Measurements from ENCODE around the gene MTIF3. TPM values are rescaled to one million over a fixed set of nuclear protein-coding genes. Genes with fewer than 3 reads are reported as not detected.
"Not testable (repeated sequence)": the region's sequence is repeated elsewhere in the genome, so short reads cannot be mapped to it uniquely, and the experiment has no call there.

MTIF3 gene
- total RNA-seq, 2 donors from 2014 or later = 28.3 to 29.5 TPM

DNA sequence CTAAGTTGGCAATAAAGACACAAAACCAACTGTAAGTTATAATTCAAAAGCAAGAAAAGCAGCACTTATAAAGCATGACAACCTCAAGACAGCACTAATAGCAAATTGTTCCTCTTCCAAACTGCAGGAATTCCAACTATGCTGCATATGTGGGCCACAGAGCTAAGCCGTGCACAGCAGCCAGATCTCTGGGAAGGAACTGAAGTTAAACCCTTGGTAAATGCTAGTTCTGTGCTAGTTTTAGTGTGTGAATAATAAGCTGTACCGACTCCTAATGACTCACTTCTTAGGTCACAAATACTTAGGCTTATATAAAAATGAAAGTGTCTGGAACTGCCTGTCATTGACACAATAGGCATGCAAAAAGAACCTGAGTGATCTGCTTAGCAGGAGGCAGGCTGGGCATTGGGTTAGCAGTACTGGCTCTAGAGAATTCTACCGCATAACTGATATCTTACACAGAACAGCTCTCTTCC is 47.1 kb downstream of the MTIF3 start:
- Histone ChIP-seq H3K36me3 (no peaks in the 10 kb centered on the region), H3K4me1 (ENCODE audit: control insufficient read depth in 1 of 2, low read depth in 2 of 2) (peaks cover 5 to 14% of the 10 kb centered on the region in 2 donors), H3K27ac (peak overlapping the region; percentile 29 to 77), H3K27me3 (replicated peaks; ENCODE audit: insufficient read depth) (no peaks in the 10 kb centered on the region), H3K9me3 (no peaks in the 10 kb centered on the region), H3K4me3 (no peak overlapping the region)
- TF ChIP-seq, protein P1, sequence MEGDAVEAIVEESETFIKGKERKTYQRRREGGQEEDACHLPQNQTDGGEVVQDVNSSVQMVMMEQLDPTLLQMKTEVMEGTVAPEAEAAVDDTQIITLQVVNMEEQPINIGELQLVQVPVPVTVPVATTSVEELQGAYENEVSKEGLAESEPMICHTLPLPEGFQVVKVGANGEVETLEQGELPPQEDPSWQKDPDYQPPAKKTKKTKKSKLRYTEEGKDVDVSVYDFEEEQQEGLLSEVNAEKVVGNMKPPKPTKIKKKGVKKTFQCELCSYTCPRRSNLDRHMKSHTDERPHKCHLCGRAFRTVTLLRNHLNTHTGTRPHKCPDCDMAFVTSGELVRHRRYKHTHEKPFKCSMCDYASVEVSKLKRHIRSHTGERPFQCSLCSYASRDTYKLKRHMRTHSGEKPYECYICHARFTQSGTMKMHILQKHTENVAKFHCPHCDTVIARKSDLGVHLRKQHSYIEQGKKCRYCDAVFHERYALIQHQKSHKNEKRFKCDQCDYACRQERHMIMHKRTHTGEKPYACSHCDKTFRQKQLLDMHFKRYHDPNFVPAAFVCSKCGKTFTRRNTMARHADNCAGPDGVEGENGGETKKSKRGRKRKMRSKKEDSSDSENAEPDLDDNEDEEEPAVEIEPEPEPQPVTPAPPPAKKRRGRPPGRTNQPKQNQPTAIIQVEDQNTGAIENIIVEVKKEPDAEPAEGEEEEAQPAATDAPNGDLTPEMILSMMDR (IDR thresholded peaks at IDR 0.05) = no peak
- no peak for DNase-seq (ENCODE audit: low spot score)
- ATAC-seq (ENCODE audit: insufficient number of reproducible peaks, low FRiP score, low read depth) = peak; percentile 15

DNA sequence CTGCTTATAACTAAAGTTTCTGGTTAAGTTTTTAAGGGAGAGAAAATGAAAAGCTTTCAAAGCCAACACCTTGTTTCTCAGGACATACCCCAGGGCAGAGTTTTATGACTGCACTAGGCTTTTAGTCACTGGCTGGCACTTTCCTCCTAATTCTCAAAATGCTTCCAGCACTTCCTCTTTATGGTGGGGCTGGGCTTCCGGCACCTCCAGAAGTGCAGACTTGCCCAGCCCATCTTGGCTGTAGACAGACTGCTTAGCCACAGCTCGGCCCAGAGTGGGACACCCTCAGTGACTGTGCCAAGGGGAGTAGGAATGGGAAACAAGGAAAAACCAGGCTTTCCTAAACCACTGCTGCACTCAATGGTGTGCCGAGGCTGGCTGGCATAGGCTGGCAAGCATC is 49.2 kb downstream of the MTIF3 start:
- ATAC-seq (ENCODE audit: insufficient number of reproducible peaks, low FRiP score, low read depth) = no peak

DNA sequence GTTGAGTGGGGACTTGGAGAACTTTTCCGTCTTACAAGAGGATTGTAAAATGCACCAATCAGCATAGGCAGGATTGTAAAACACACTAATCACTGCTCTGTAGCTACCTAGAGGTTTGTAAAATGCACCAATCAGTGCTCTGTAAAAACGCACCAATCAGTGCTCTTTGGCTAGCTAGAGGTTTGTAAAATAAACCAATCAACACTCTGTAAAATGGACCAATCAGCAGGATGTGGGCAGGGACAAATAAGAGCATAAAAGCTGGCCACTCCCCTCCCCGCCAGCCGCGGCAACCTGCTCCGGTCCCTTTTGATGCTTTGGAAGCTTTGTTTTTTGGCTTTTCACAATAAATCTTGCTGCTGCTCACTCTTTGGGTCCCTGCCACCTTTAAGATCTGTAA is 50.0 kb downstream of the MTIF3 start:
- H3K4me1 ChIP-seq (ENCODE audit: control insufficient read depth in 1 of 2, low read depth in 2 of 2) = peaks cover 5 to 14% of the 10 kb centered on the region in 2 donors
- H3K36me3 ChIP-seq; H3K27ac ChIP-seq; ATAC-seq (ENCODE audit: insufficient number of reproducible peaks, low FRiP score, low read depth); DNase-seq (ENCODE audit: low spot score); H3K27me3 ChIP-seq (replicated peaks; ENCODE audit: insufficient read depth); H3K9me3 ChIP-seq; H3K4me3 ChIP-seq: not testable (repeated sequence)

More for the DNA sequence above, 49.2 kb downstream of the MTIF3 start:
- Histone ChIP-seq H3K4me3 (no peak overlapping the region), H3K9me3 (no peaks in the 10 kb centered on the region), H3K36me3 (no peaks in the 10 kb centered on the region), H3K27me3 (replicated peaks; ENCODE audit: insufficient read depth) (no peaks in the 10 kb centered on the region), H3K27ac (no peak overlapping the region), H3K4me1 (ENCODE audit: control insufficient read depth in 1 of 2, low read depth in 2 of 2) (peaks cover 5 to 14% of the 10 kb centered on the region in 2 donors)
- no peak for DNase-seq (ENCODE audit: low spot score)
- TF ChIP-seq, protein P1 (IDR thresholded peaks at IDR 0.05) = no peak

DNA sequence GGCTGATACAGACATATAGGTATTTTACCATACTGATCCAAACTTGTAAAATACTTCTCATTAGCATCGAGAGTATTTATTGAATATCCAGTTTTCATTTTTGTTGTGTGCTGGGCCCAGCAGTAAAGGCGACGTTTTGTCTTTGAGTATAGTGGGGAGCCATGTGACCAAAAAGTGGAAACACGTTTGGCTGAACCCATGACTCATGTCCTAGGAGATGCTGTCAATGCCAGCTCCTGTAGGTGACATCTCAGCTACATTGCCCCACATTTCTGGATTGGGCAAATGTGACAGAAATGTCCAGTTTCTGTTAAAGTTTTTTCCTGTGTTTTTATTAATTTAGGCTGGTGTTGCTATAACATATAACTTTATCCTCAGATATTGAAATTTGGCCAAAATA is 52.0 kb downstream of the MTIF3 start:
- Histone ChIP-seq H3K27me3 (replicated peaks; ENCODE audit: insufficient read depth) (no peaks in the 10 kb centered on the region), H3K36me3 (no peaks in the 10 kb centered on the region), H3K9me3 (no peaks in the 10 kb centered on the region), H3K4me3 (no peak overlapping the region), H3K4me1 (ENCODE audit: control insufficient read depth in 1 of 2, low read depth in 2 of 2) (peaks cover 0 to 7% of the 10 kb centered on the region in 2 donors), H3K27ac (no peak overlapping the region)
- ATAC-seq (ENCODE audit: insufficient number of reproducible peaks, low FRiP score, low read depth) (no peak), DNase-seq (ENCODE audit: low spot score) (no peak)
- TF ChIP-seq, protein P1 (IDR thresholded peaks at IDR 0.05) = no peak

DNA sequence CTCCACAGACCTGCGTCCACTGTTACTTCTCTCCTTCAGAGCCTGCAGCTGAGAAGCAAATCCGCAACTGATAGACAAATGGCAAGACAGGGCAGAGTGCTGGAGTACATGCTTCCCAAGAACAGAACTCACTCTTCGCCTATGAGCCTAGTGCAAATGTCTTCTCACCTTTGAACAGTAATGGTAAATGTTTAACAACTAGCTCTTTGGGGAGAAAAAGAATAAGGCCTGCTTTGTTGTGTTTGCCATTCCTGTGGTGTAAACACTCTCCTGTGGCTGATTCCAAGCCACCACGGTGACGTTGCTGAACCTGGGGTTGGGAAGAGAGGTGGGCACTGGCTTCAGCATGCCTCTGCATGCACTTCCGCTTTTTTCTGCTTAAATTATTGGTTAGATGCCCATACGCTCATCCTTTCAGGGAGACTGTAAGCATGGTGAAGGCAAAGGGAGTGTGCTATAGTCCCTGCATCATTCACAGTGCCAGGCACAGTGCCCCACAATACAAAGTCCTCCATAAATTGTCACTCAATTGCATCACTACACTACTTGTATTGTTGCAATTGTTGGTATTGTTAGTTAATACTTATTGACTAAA is 54.0 kb downstream of the MTIF3 start:
- Histone ChIP-seq H3K4me1 (ENCODE audit: control insufficient read depth in 1 of 2, low read depth in 2 of 2) (no peaks in the 10 kb centered on the region), H3K4me3 (no peak overlapping the region), H3K9me3 (no peaks in the 10 kb centered on the region), H3K27me3 (replicated peaks; ENCODE audit: insufficient read depth) (no peaks in the 10 kb centered on the region), H3K36me3 (no peaks in the 10 kb centered on the region), H3K27ac (no peak overlapping the region)
- no peak for DNase-seq (ENCODE audit: low spot score)
- TF ChIP-seq, protein P1 (IDR thresholded peaks at IDR 0.05) = no peak
- no peak for ATAC-seq (ENCODE audit: insufficient number of reproducible peaks, low FRiP score, low read depth)

All from thoracic aorta (tissue), 2 donors.